Tibial artery (tissue), 4 donors: Measurements from ENCODE around the gene HOXC10.

Experiments used
- DNase-seq, 2 donors: peaks; one replicate each; pipeline ENCODE4 v3.0.0-alpha.2; 2019
- H3K27ac ChIP-seq, 2 donors: fragments of 200-600 bp; sonication (generic) in 1 of 2; 1 replicate in 1 of 2; 2 replicates in 1 of 2; pipeline ENCODE4 v1.5.1; 2018 to 2019; ENCODE audit warnings: mild to moderate bottlenecking in 1 of 2
- H3K27me3 ChIP-seq, 2 donors: fragments of 200-600 bp; sonication (generic) in 1 of 2; one replicate each; pipeline versions ENCODE4 v1.5.1 to v1.6.0; 2016 to 2019
- H3K36me3 ChIP-seq, 3 donors: fragments of 200-600 bp; sonication (generic) in 2 of 3; one replicate each; pipeline ENCODE4 v1.5.1; 2016 to 2019; ENCODE audit warnings: mild to moderate bottlenecking in 2 of 3
- H3K4me1 ChIP-seq, 4 donors: fragments of 200-600 bp; sonication (generic) in 2 of 4; 1 replicate in 3 of 4; 2 replicates in 1 of 4; pipeline ENCODE4 v1.5.1; 2016 to 2019
- H3K4me3 ChIP-seq, 2 donors: fragments of 200-600 bp; sonication (generic) in 1 of 2; 1 replicate in 1 of 2; 2 replicates in 1 of 2; pipeline ENCODE4 v1.5.1; 2018 to 2019; ENCODE audit warnings: mild to moderate bottlenecking in 2 of 2
- H3K9me3 ChIP-seq, 3 donors: fragments of 200-600 bp; sonication (generic) in 1 of 3; one replicate each; pipeline ENCODE4 v1.5.1; 2016 to 2019
- CTCF ChIP-seq, 2 experiments: fragments of 200-600 bp in 1 of 2; fragments of 450-650 bp in 1 of 2; IDR thresholded peaks; one replicate each; pipeline ENCODE4 v1.5.1; 2017 to 2019; ENCODE audit warnings: antibody characterized with exemption in 2 of 2, mild to moderate bottlenecking in 1 of 2, moderate library complexity in 1 of 2
- intact Hi-C: fragments of 100-400 bp; cut with DNase I; formaldehyde crosslinking; loops from one replicate; pipeline ENCODE4 v1.15.0; 2023; ENCODE audit warnings: low total_unique reads

The HOXC10 gene

GRCh38 chr12:53956251-53956887 lies 28.6 kb upstream of the HOXC10 start:
- intact Hi-C loops: no loop called here
- peaks cover 5 to 53% of the 10 kb centered on the region in 2 donors for H3K27me3 ChIP-seq
- TF ChIP-seq CTCF (IDR thresholded peaks at IDR 0.05): no peak
- no peaks in the 10 kb centered on the region for H3K36me3 ChIP-seq
- H3K27ac ChIP-seq: no peak overlapping the region
- peaks cover 0 to 27% (median 13%) of the 10 kb centered on the region in 4 donors for H3K4me1 ChIP-seq
- no peak overlapping the region for H3K4me3 ChIP-seq
- H3K9me3 ChIP-seq: no peaks in the 10 kb centered on the region
- DNase-seq: peak in 1 of 2 donors; percentile 60

DNA sequence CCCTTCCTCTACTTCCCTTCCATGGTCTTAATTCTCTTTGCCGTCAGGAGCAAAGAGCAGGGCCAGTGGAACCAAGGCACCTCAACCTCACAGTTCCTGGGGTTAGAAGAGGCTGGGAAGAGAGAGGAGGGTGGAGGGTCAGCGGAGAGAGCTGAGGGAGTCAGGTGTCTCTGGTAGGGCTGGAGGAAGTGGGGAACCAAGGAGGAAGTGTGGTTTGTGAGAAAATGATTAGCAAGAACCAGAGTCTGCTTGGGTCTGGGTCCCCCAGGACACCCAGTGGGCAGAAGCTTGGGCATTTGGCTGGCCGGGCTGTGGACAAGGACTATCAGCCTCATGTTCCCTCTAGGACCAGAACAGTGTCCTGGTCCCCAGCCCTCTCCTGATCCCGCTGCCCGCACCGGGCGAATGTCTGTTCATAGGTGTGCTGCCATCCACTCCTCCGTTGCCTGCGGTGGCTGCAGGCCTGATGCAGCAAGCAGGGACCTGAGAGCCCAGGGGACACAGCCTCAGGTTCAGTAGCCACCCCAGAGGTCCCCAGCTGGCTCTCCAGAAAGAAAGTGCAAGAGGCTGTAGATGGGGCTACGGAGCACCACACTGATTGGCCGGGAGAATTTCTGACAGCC lies 27.9 kb upstream of the HOXC10 start:
- Histone ChIP-seq H3K36me3 (no peaks in the 10 kb centered on the region), H3K4me1 (peaks cover 0 to 34% (median 16%) of the 10 kb centered on the region in 4 donors), H3K27me3 (peaks cover 5 to 47% of the 10 kb centered on the region in 2 donors), H3K9me3 (no peaks in the 10 kb centered on the region), H3K27ac (no peak overlapping the region), H3K4me3 (no peak overlapping the region)
- no peak for TF ChIP-seq CTCF (IDR thresholded peaks at IDR 0.05)
- intact Hi-C loops: no loop called here
- DNase-seq: peak in 1 of 2 donors; percentile 39

- Histone ChIP-seq H3K27ac (no peak overlapping the region), H3K36me3 (no peaks in the 10 kb centered on the region), H3K9me3 (no peaks in the 10 kb centered on the region), H3K27me3 (peaks cover 5 to 39% of the 10 kb centered on the region in 2 donors), H3K4me1 (peaks cover 0 to 36% (median 20%) of the 10 kb centered on the region in 4 donors), H3K4me3 (no peak overlapping the region)
- DNase-seq: peak in 1 of 2 donors; percentile 27
- intact Hi-C loops: no loop called here
- no peak for TF ChIP-seq CTCF (IDR thresholded peaks at IDR 0.05)
Measured at GRCh38 chr12:53958128-53958527, 26.8 kb upstream of the HOXC10 start.

- H3K27me3 ChIP-seq: peaks cover 5 to 31% of the 10 kb centered on the region in 2 donors
- no peak overlapping the region for H3K27ac ChIP-seq
- no peak for DNase-seq
- no peak overlapping the region for H3K4me3 ChIP-seq
- intact Hi-C loops: no loop called here
- H3K36me3 ChIP-seq: no peaks in the 10 kb centered on the region
- H3K4me1 ChIP-seq: peaks cover 0 to 31% (median 19%) of the 10 kb centered on the region in 4 donors
- no peak for TF ChIP-seq CTCF (IDR thresholded peaks at IDR 0.05)
- no peaks in the 10 kb centered on the region for H3K9me3 ChIP-seq
Measured at GRCh38 chr12:53959314-53959713, 25.6 kb upstream of the HOXC10 start.

DNA sequence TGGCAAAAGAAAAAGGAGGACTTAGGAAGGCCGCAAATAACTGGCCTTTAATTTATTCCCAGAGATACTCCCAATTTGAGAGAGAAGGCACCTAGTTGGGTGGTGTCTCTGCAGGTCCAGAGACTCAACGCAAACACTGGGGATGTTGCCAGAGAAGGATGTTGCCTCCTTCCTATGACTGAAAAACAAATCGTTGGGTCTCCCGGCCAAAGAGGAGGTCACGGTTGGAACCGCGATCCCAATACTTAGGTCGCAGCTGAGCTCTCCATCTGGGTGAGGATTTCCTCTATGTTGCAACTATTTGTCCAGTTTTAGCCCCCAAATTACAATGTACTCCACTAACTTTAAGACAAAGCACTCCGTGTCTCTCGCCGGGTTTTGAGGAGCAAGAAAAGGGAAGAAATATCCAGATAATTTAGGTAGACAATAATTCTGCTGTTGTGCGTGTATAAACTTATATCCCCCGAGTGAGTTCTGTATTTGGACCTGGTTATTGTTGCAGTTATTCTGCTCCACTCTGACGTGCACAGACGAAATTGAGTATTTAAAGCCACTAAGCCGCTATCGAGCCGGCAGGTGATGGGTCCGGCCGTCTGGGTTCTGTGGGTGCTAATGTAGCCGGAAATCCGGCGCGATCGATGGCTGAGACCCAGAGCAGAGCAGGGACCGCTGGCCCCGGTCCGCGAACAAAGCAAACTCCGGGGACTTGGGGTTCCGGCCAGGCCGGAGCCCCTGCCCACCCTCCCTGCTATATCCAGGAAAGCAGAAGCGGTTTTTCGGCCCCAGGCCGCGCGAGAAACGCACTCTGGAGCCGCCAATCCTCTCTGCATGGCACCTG lies 24.5 kb upstream of the HOXC10 start:
- no peak for TF ChIP-seq CTCF (IDR thresholded peaks at IDR 0.05)
- Histone ChIP-seq H3K4me3 (peak overlapping the region; percentile 17 to 23), H3K4me1 (peaks cover 0 to 36% (median 16%) of the 10 kb centered on the region in 4 donors), H3K36me3 (no peaks in the 10 kb centered on the region), H3K27me3 (peaks cover 0 to 20% of the 10 kb centered on the region in 2 donors), H3K27ac (peak overlapping the region; percentile 64 to 66), H3K9me3 (no peaks in the 10 kb centered on the region)
- intact Hi-C loops: no loop called here
- peak in 1 of 2 donors; percentile 61 for DNase-seq
